ENCODE data around the gene OSBPL5. TPM values are rescaled to one million over a fixed set of nuclear protein-coding genes. Genes with fewer than 3 reads are reported as not detected.

Gene OSBPL5
- total and polyA plus RNA-seq, 9 of the 15 experiments (the other 6 are each of a cell fraction or from before 2014, with no cell fraction given) = 0.06 to 14.8 (median 3.2) TPM

- Histone ChIP-seq H3K9me3 (replicated peaks; ENCODE audit: control insufficient read depth, insufficient read depth, low read depth, low read length) (peaks cover 14% of the 10 kb centered on the region), H3K79me2 (ENCODE audit: control insufficient read depth, insufficient read depth, low read length) (no peaks in the 10 kb centered on the region), H3K4me2 (ENCODE audit: insufficient read depth, low read length) (no peak overlapping the region), H2AFZ (ENCODE audit: low read depth, low read length) (no peak overlapping the region), H3K4me1 (replicated peaks in 1 of 2; ENCODE audit: control insufficient read depth in 2 of 2, insufficient read depth in 2 of 2, low read length in 2 of 2) (peaks cover 18 to 40% of the 10 kb centered on the region in 2 experiments), H3K36me3 (ENCODE audit: control insufficient read depth, insufficient read depth, low read length) (no peaks in the 10 kb centered on the region), H3K27ac (ENCODE audit: extremely low read depth, low read depth, low read length) (no peak overlapping the region), H3K4me3 (no peak overlapping the region), H3K9ac (ENCODE audit: insufficient read depth in 1 of 2, low read depth in 2 of 2, low read length in 2 of 2) (no peak overlapping the region), H3K27me3 (ENCODE audit: control insufficient read depth in 2 of 2, insufficient read depth in 2 of 2, low read length in 2 of 2) (no peaks in the 10 kb centered on the region; a peak in 1 of 5 replicates), H3K9me1 (ENCODE audit: control insufficient read depth, insufficient read depth, low read length) (no peaks in the 10 kb centered on the region), H4K20me1 (replicated peaks; ENCODE audit: control insufficient read depth, insufficient read depth, low read length) (no peaks in the 10 kb centered on the region; the same call in 1 of the 2 replicates)
- ChIA-PET POLR2A (no interaction called here), CTCF (ENCODE audit: low intra/inter-chr PET ratio) (no interaction called here)
- intact Hi-C loops (cut with micrococcal nuclease) (no loop called here), in situ Hi-C loops (cut with MboI) (no loop called here)
- BruUV-seq (replicated peaks) = no TSS peak
- 57% methylated on average over 10 of the region's 12 CpGs for WGBS (ENCODE audit: insufficient coverage, low coverage, missing lambda C conversion rate)
- DNase-seq (ENCODE audit: extremely low read depth in 1 of 4, low spot score in 3 of 4) (no peak), FAIRE-seq (no peak), ATAC-seq (no peak)
- TF ChIP-seq TCF3 (CRISPR knock-in tag; IDR thresholded peaks at IDR 0.05) (no peak), ZNF263 (CRISPR knock-in tag; IDR thresholded peaks at IDR 0.05; ENCODE audit: borderline replicate concordance) (no peak), BRF1 (IDR thresholded peaks at IDR 0.05; ENCODE audit: borderline replicate concordance, extremely low read depth, insufficient read length) (no peak), ZNF518B (CRISPR knock-in tag; IDR thresholded peaks at IDR 0.05) (no peak), BMI1 (IDR thresholded peaks at IDR 0.05; ENCODE audit: low read length) (no peak), ZNF695 (CRISPR knock-in tag; IDR thresholded peaks at IDR 0.05) (no peak), TAF1 (IDR thresholded peaks at IDR 0.05; ENCODE audit: control insufficient read depth, extremely low read depth, insufficient read depth, low read length, severe bottlenecking) (no peak), E2F1 (CRISPR knock-in tag; IDR thresholded peaks at IDR 0.05) (no peak), DEAF1 (CRISPR knock-in tag; IDR thresholded peaks at IDR 0.05) (no peak), KLF1 (tag; IDR thresholded peaks at IDR 0.05) (no peak), ZNF140 (CRISPR knock-in tag; IDR thresholded peaks at IDR 0.05) (no peak), ZNF133 (CRISPR knock-in tag; IDR thresholded peaks at IDR 0.05) (no peak), UBTF (IDR thresholded peaks at IDR 0.05; ENCODE audit: borderline replicate concordance in 1 of 2, low read depth in 2 of 2, low read length in 2 of 2) (no peak), KLF10 (CRISPR knock-in tag; IDR thresholded peaks at IDR 0.05) (no peak)
Measured at GRCh38 chr11:3171931-3172560, 6.9 kb upstream of the OSBPL5 start.
